Liver (tissue), 9 donors: Measurements from ENCODE around the gene F2R. TPM values are rescaled to one million over a fixed set of nuclear protein-coding genes. Genes with fewer than 3 reads are reported as not detected.

ENCODE experiments used
- DNase-seq: peaks from one replicate; pipeline ENCODE4 v3.0.0-alpha.2; 2017; ENCODE audit warnings: low spot score
- H3K27ac ChIP-seq, 2 donors: one replicate each; pipeline ENCODE4 v1.7.0; 2013; ENCODE audit warnings: inconsistent platforms in 2 of 2, low read length in 2 of 2, control low read depth in 1 of 2, low read depth in 1 of 2, mild to moderate bottlenecking in 1 of 2
- H3K27me3 ChIP-seq, 4 donors: one replicate each; pipeline versions ENCODE4 v1.6.1 to v1.7.0; 2013; ENCODE audit warnings: low read length in 3 of 4, inconsistent platforms in 1 of 4, mild to moderate bottlenecking in 1 of 4, moderate library complexity in 1 of 4; ENCODE audit not compliant: control insufficient read depth in 4 of 4, insufficient read depth in 4 of 4
- H3K36me3 ChIP-seq, 4 donors: one replicate each; pipeline versions ENCODE4 v1.6.1 to v1.7.0; 2013; ENCODE audit warnings: low read length in 3 of 4, mild to moderate bottlenecking in 3 of 4, low read depth in 1 of 4, moderate library complexity in 1 of 4; ENCODE audit not compliant: control insufficient read depth in 4 of 4, insufficient read depth in 3 of 4
- H3K4me1 ChIP-seq, 4 donors: one replicate each; pipeline versions ENCODE4 v1.6.1 to v1.7.0; 2013; ENCODE audit warnings: low read length in 3 of 4, mild to moderate bottlenecking in 3 of 4, moderate library complexity in 1 of 4; ENCODE audit not compliant: control insufficient read depth in 4 of 4, insufficient read depth in 4 of 4
- H3K4me3 ChIP-seq, 3 donors: one replicate each; pipeline versions ENCODE4 v1.6.1 to v1.7.0; 2013; ENCODE audit warnings: low read length in 3 of 3, control low read depth in 1 of 3, low read depth in 1 of 3, mild to moderate bottlenecking in 1 of 3
- H3K9ac ChIP-seq, 2 donors: one replicate each; pipeline ENCODE4 v1.7.0; 2013; ENCODE audit warnings: low read length in 2 of 2, mild to moderate bottlenecking in 2 of 2, moderate library complexity in 2 of 2, control low read depth in 1 of 2, low read depth in 1 of 2
- H3K9me3 ChIP-seq, 4 donors: one replicate each; pipeline versions ENCODE4 v1.6.1 to v1.7.0; 2013; ENCODE audit warnings: low read length in 3 of 4; ENCODE audit not compliant: control insufficient read depth in 4 of 4
- FOXA1 ChIP-seq: IDR thresholded peaks from 2 replicates; pipeline ENCODE4 v1.6.1; 2016; ENCODE audit warnings: antibody characterized with exemption
- FOXA2 ChIP-seq: IDR thresholded peaks from 2 replicates; pipeline ENCODE4 v1.6.1; 2016; ENCODE audit warnings: antibody characterized with exemption
- GABPA ChIP-seq, 2 donors: IDR thresholded peaks in 1 of 2; conservative IDR thresholded peaks in 1 of 2; 2 replicates each; pipeline ENCODE4 v1.6.1; 2016; ENCODE audit warnings: antibody characterized with exemption in 2 of 2, mild to moderate bottlenecking in 1 of 2, moderate library complexity in 1 of 2
- HNF4A ChIP-seq, 2 donors: conservative IDR thresholded peaks; 2 replicates each; pipeline ENCODE4 v1.6.1; 2016; ENCODE audit warnings: antibody characterized with exemption in 2 of 2, mild to moderate bottlenecking in 2 of 2
- HNF4G ChIP-seq: IDR thresholded peaks from 2 replicates; pipeline ENCODE4 v1.6.1; 2016; ENCODE audit warnings: antibody characterized with exemption
- JUND ChIP-seq, 2 donors: IDR thresholded peaks; 2 replicates each; pipeline ENCODE4 v1.6.1; 2016; ENCODE audit warnings: antibody characterized with exemption in 2 of 2
- REST ChIP-seq: IDR thresholded peaks from 2 replicates; pipeline ENCODE4 v1.6.1; 2016; ENCODE audit warnings: antibody characterized with exemption, mild to moderate bottlenecking
- RXRA ChIP-seq, 2 donors: IDR thresholded peaks; 2 replicates each; pipeline ENCODE4 v1.6.1; 2017 to 2018; ENCODE audit warnings: antibody characterized with exemption in 2 of 2, mild to moderate bottlenecking in 1 of 2
- TAF1 ChIP-seq: conservative IDR thresholded peaks from 2 replicates; pipeline ENCODE4 v1.6.1; 2016; ENCODE audit warnings: antibody characterized with exemption, mild to moderate bottlenecking
- WGBS: extraction: QIAGEN DNeasy Blood & Tissue Kit; methylation state at CpG from one replicate; pipeline ENCODE4 v1.1.7; 2013; 5-methylcytosine and 5-hydroxymethylcytosine counted together
- polyA plus RNA-seq, 2 donors: library from polyadenylated mRNA; stranded (reverse) in 1 of 2; unstranded in 1 of 2; fragments of 200-250 nt in 1 of 2; fragments of >200 nt in 1 of 2; fragmentation: Nextera tagmentation in 1 of 2; extraction: Ambion mirVana in 1 of 2; gene quantifications; one replicate each; pipeline versions ENCODE4 v1.2.1 to v1.2.3, GENCODE V29; 2013 to 2015
- total RNA-seq, 2 donors: library from RNA; depleted of rRNA; stranded (reverse); fragments of >200 nt; gene quantifications; one replicate each; pipeline ENCODE4 v1.2.3, GENCODE V29; 2014
- TF ChIP-seq, protein P1 (sequence below): IDR thresholded peaks from 2 replicates; pipeline ENCODE4 v1.6.1; 2016; ENCODE audit warnings: antibody characterized with exemption
- TF ChIP-seq, protein P2 (sequence below): IDR thresholded peaks from 2 replicates; pipeline ENCODE4 v1.6.1; 2016; ENCODE audit warnings: antibody characterized with exemption
- TF ChIP-seq, protein P3 (sequence below): IDR thresholded peaks from 2 replicates; pipeline ENCODE4 v1.6.1; 2016; ENCODE audit warnings: antibody characterized with exemption
- donor health status: healthy.
- donor health status: healthy.
- donor health status: healthy.
- donor health status: healthy.
- donor health status: healthy.

Gene F2R
- total and polyA plus RNA-seq, 4 donors, result 5.9 to 18.7 (median 9.5) TPM

- TF ChIP-seq TAF1 (no peak), RXRA (IDR thresholded peaks at IDR 0.05) (no peak), GABPA (IDR thresholded peaks at IDR 0.05 in 1 of 2, conservative IDR thresholded peaks at IDR 0.05 in 1 of 2) (no peak), REST (no peak), JUND (IDR thresholded peaks at IDR 0.05) (no peak), HNF4G (no peak)
- TF ChIP-seq, protein P1, sequence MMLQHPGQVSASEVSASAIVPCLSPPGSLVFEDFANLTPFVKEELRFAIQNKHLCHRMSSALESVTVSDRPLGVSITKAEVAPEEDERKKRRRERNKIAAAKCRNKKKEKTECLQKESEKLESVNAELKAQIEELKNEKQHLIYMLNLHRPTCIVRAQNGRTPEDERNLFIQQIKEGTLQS, result no peak
- no peak overlapping the region for H3K9ac ChIP-seq
- no peaks in the 10 kb centered on the region for H3K36me3 ChIP-seq
- H3K27ac ChIP-seq, result no peak overlapping the region
- 69% methylated on average over 3 of the region's 3 CpGs for WGBS
- peaks cover 0 to 2% (median under 1%) of the 10 kb centered on the region in 4 donors for H3K4me1 ChIP-seq
- H3K9me3 ChIP-seq, result no peaks in the 10 kb centered on the region
- H3K27me3 ChIP-seq, result no peaks in the 10 kb centered on the region
- no peak for DNase-seq
- no peak overlapping the region for H3K4me3 ChIP-seq
Measured at GRCh38 chr5:76771705-76772405, 55.9 kb downstream of the F2R start.

DNA sequence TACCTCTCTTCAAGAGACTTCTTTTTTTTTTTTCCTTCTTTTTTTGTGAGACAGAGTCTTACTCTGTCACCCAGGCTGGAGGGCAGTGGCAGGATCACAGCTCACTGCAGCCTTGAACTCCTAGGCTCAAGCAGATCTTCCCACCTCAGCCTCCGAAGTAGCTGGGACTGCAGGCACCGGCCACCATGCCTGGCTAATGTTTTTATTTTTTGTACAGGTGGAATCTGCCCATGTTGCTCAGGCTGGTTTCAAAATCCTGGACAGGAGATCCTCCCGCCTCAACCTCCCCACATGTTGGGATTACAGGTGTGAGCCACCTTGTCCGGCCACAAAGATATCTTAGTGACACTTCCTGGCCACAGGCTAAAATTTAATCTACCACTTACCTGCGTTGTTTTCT, 60.0 kb downstream of the F2R start:
- H3K9me3 ChIP-seq, result no peaks in the 10 kb centered on the region
- peaks cover 0 to 2% (median under 1%) of the 10 kb centered on the region in 4 donors for H3K4me1 ChIP-seq
- no peak overlapping the region for H3K4me3 ChIP-seq
- no peaks in the 10 kb centered on the region for H3K36me3 ChIP-seq
- WGBS, result 88% methylated on average over 5 of the region's 5 CpGs
- no peak for DNase-seq
- no peak overlapping the region for H3K27ac ChIP-seq
- TF ChIP-seq HNF4A (conservative IDR thresholded peaks at IDR 0.05), result no peak
- TF ChIP-seq, protein P2, sequence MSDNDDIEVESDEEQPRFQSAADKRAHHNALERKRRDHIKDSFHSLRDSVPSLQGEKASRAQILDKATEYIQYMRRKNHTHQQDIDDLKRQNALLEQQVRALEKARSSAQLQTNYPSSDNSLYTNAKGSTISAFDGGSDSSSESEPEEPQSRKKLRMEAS, result no peak
- no peak for TF ChIP-seq FOXA2
- TF ChIP-seq RXRA (IDR thresholded peaks at IDR 0.05), result no peak
- no peak for TF ChIP-seq FOXA1
- TF ChIP-seq, protein P3, sequence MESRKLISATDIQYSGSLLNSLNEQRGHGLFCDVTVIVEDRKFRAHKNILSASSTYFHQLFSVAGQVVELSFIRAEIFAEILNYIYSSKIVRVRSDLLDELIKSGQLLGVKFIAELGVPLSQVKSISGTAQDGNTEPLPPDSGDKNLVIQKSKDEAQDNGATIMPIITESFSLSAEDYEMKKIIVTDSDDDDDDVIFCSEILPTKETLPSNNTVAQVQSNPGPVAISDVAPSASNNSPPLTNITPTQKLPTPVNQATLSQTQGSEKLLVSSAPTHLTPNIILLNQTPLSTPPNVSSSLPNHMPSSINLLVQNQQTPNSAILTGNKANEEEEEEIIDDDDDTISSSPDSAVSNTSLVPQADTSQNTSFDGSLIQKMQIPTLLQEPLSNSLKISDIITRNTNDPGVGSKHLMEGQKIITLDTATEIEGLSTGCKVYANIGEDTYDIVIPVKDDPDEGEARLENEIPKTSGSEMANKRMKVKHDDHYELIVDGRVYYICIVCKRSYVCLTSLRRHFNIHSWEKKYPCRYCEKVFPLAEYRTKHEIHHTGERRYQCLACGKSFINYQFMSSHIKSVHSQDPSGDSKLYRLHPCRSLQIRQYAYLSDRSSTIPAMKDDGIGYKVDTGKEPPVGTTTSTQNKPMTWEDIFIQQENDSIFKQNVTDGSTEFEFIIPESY, result no peak
- H3K9ac ChIP-seq, result no peak overlapping the region
- H3K27me3 ChIP-seq, result no peaks in the 10 kb centered on the region
